ENCODE measurements around the gene NDFIP1.

The NDFIP1 gene

DNA sequence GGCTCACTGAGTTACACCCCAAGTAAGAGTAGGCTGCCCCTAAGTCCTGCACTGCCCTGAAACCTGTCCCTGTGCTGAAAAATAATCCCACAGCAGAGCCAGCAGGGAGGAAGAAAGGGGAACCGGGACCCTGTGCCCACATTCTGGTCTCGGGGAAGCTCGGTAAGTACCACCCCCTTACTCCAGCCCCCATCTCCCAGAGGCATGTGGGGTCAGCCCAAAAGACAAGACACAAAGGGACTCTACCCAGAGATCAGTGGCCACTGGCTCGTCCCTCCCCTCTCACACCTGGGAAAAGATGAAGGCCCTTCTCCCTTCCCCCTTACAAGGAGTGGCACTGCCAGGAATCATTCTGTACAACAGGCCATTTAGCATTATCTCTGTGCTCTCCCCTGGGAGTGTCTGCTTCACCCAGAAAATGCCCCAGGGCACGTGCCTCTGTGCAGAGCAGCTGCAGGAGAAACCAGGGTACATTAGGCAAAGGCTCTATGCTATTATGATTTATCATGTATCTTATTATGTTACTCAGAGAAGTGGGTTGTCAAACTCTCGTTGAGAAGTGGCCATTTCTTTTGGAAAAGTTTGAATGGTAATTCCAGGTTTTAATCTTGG is 71.3 kb downstream of the NDFIP1 start:
- no peak for DNase-seq (ENCODE audit: low read depth)
- H3K4me3 ChIP-seq (ENCODE audit: low read length): no peak overlapping the region
- TF ChIP-seq, protein P1, sequence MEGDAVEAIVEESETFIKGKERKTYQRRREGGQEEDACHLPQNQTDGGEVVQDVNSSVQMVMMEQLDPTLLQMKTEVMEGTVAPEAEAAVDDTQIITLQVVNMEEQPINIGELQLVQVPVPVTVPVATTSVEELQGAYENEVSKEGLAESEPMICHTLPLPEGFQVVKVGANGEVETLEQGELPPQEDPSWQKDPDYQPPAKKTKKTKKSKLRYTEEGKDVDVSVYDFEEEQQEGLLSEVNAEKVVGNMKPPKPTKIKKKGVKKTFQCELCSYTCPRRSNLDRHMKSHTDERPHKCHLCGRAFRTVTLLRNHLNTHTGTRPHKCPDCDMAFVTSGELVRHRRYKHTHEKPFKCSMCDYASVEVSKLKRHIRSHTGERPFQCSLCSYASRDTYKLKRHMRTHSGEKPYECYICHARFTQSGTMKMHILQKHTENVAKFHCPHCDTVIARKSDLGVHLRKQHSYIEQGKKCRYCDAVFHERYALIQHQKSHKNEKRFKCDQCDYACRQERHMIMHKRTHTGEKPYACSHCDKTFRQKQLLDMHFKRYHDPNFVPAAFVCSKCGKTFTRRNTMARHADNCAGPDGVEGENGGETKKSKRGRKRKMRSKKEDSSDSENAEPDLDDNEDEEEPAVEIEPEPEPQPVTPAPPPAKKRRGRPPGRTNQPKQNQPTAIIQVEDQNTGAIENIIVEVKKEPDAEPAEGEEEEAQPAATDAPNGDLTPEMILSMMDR (conservative IDR thresholded peaks at IDR 0.05; ENCODE audit: low read depth, low read length): no peak

DNA sequence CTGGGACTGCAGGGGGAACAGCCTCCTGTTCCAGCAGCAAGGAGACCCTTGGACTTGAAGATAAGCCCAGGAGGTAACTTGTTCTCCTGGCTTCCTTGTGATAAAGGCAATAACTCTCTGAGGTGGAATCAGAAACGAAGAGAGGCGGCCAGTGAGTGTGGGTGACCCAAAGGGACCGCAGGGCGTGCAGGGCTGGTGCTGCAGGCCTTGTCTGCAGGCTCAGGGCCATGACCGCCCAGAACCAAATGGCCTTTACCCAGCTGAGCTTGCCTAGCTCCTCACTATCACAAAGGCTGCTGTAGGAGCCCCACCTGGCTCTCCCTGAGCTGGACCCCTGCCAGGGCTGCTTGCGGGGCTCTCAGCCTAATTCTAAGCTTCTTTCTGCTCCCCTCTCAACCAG is 72.5 kb downstream of the NDFIP1 start:
- H3K4me3 ChIP-seq (ENCODE audit: low read length): no peak overlapping the region
- TF ChIP-seq, protein P1 (conservative IDR thresholded peaks at IDR 0.05; ENCODE audit: low read depth, low read length): no peak
- DNase-seq (ENCODE audit: low read depth): no peak

DNA sequence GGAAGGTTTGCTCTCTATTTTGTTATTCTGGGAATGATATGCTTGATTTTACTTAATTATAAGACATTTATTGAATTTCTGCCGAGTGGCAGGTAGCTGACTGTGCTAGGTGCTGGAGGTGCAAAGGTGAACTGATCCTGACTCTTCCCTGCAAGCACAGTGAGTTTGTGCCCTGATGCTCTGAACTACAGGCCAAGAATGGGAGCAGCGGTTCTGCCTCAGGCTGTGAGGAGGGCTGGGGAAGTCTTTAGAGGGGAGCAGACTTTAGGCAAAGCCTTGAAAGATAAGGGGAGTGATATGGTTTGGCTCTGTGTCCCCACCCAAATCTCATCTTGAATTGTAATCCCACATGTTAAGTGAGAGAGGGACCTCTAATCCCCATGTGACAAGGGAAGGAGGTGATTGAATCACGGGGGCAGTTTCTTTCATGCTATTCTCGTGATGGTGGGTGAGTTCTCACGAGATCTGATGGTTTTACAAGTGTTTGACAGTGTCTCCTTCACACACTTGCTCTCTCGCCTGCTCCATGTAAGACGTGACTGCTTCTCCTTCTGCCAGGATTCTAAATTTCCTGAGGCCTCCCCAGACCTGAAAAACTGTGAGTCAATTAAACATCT is 73.1 kb downstream of the NDFIP1 start:
- no peak for DNase-seq (ENCODE audit: low read depth)
- H3K4me3 ChIP-seq (ENCODE audit: low read length): no peak overlapping the region
- TF ChIP-seq, protein P1 (conservative IDR thresholded peaks at IDR 0.05; ENCODE audit: low read depth, low read length): no peak

DNA sequence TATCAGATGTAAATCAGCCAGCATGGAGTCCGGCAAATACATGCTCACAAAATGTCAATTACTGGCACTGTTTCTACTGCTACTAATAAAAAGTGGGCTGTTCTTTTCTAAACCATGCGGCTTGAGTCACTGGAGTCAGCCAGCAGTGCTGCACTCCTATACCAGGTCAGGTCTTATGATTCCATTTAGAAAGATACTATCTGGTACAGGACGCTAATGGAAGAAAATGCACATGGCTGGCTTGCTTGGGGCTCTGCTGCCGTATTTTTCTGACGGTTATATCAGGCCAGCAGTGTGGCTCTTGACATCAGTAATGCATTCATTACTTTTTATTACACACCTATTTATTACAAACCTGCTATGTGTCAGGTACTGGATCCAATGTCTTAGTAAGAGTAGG is 74.3 kb downstream of the NDFIP1 start:
- TF ChIP-seq, protein P1 (conservative IDR thresholded peaks at IDR 0.05; ENCODE audit: low read depth, low read length): no peak
- no peak for DNase-seq (ENCODE audit: low read depth)

DNA sequence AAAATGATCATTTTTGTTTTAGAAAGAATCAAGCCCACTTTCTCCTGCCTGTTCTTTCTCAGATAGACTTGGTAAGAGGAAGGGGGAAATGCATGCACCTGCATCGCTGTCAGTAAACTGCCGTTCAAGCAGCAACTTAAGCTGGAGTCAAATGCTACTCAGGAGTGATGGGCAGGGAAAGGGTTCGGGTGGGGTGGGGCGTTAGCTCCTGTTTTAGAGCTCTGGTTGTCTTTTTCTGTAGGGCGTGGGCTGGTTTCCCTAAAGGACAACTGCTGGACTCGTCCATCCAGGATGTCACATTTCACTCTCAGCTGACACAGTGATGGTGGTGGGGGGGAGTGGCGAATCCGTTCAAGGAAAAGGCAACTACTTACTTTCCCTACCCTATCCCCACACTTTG is 75.0 kb downstream of the NDFIP1 start:
- TF ChIP-seq, protein P1 (conservative IDR thresholded peaks at IDR 0.05; ENCODE audit: low read depth, low read length): no peak
- no peak for DNase-seq (ENCODE audit: low read depth)
- H3K4me3 ChIP-seq (ENCODE audit: low read length): no peak overlapping the region

More for the DNA sequence above, 74.3 kb downstream of the NDFIP1 start:
- H3K4me3 ChIP-seq (ENCODE audit: low read length): no peak overlapping the region

DNA sequence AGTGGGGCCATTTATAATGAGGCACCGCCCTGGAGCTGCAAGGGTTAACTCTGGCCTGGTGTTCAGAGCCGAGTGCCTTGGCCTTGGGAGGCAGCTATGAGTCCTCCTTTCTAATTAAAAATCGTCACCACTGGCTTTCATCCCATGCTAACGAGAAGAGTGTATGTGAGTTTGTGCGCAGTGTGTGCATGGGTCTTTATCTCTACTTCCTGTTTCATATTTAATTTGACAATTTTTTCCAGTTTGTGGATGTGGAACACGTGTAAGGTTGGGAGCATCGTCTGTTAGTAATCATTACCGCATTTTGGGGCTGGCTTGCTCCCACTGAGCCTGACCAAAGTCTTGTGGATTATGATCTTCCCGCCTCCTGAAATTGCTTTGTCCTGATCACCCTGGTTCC is 76.4 kb downstream of the NDFIP1 start:
- TF ChIP-seq, protein P1 (conservative IDR thresholded peaks at IDR 0.05; ENCODE audit: low read depth, low read length): no peak
- H3K4me3 ChIP-seq (ENCODE audit: low read length): no peak overlapping the region
- no peak for DNase-seq (ENCODE audit: low read depth)

DNA sequence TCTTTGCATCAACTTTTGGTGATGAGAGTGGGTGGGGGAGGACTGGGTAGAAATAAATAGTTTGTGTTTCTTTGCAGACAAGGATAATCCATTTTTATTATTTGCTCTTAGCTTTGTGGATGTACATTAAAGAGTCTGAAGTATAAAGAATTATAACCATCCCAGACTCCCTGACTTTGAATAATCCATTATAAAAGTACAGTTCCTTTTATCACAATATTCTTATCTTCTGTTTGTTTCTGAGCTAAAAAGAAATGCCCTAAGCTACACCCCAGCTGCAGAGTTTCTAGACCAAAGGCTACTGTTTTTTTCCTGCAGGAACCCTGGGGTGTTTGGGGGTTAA is 77.9 kb downstream of the NDFIP1 start:
- no peak for DNase-seq (ENCODE audit: low read depth)
- no peak overlapping the region for H3K4me3 ChIP-seq (ENCODE audit: low read length)
- TF ChIP-seq, protein P1 (conservative IDR thresholded peaks at IDR 0.05; ENCODE audit: low read depth, low read length): no peak
